Subcutaneous adipose tissue (tissue), 4 donors: ENCODE data around the gene ANKS1A. TPM values are rescaled to one million over a fixed set of nuclear protein-coding genes. Genes with fewer than 3 reads are reported as not detected.

Experiments
- total RNA-seq, 4 donors: library from RNA; depleted of rRNA; stranded (reverse); fragments of >200 nt; gene quantifications; one replicate each; pipeline ENCODE4 v1.1.0, GENCODE V29; 2016
- TF ChIP-seq, protein P1 (sequence below): fragments of 450-650 bp; IDR thresholded peaks from one replicate; pipeline ENCODE4 v1.5.1; 2016; ENCODE audit warnings: low read depth, mild to moderate bottlenecking, control low read depth, antibody characterized with exemption, moderate library complexity

ANKS1A gene
- total RNA-seq, 4 donors from 2014 or later = 11.6 to 31.3 (median 19.2) TPM

DNA sequence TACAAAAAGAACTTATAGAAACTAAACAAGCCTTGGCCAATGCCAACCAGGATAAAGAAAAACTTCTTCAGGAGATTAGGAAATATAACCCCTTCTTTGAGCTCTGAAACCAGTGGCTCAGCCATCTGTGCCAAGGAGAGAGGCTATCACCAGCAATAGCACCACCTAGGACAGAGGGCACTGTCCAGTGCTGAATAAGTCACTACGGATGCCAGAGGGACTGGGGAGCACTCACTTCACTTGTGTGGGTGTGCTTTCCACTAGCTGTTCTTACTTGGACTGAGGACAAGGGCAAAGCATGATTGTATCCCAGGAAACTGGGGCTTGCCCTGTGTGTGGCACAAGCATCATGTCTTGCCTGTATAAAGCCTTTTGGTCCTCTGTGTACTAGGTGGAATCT lies 16.7 kb upstream of the ANKS1A start:
- TF ChIP-seq, protein P1, sequence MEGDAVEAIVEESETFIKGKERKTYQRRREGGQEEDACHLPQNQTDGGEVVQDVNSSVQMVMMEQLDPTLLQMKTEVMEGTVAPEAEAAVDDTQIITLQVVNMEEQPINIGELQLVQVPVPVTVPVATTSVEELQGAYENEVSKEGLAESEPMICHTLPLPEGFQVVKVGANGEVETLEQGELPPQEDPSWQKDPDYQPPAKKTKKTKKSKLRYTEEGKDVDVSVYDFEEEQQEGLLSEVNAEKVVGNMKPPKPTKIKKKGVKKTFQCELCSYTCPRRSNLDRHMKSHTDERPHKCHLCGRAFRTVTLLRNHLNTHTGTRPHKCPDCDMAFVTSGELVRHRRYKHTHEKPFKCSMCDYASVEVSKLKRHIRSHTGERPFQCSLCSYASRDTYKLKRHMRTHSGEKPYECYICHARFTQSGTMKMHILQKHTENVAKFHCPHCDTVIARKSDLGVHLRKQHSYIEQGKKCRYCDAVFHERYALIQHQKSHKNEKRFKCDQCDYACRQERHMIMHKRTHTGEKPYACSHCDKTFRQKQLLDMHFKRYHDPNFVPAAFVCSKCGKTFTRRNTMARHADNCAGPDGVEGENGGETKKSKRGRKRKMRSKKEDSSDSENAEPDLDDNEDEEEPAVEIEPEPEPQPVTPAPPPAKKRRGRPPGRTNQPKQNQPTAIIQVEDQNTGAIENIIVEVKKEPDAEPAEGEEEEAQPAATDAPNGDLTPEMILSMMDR = no peak

DNA sequence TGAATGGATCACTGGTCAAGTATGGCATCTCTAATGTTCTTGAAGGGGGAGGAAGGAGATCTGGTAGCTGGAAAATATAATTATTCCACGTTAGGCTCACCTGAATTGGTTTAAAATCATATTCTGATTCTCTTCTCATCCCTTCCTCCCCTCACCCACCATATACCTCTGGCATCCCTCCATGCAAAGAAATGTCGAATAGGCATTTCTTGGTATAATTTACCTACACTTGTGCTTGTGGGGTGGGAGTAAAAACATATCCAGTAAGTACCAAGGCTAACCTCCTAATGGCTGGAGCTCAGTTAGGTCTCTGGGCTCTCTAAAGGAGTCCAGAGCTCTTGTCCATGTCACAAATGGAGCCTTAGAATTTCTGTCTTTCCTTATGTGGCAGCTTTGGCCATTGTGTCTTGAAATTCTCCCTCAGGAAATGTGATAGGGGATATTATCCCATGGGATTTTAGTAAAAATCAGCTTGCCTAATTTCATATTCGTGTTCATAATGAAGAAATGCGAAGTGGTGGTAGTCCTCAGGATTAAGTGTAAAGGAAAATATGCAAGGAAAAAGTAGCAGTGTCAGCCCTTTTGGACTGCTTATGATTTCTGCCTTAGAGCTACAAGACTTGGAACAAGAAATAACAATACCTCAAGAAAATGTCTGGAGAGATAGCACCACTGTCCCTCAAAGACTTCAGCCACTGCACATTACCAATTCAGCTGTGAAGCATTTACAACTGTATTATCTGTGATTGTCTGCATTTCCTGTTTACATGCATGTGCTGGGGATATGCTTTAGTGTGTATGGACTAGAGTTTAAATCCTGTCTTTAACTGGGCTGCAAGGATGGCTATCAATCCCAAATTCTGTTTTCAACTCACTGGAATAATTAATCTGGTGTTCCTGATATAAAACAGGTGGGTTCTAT lies 13.5 kb upstream of the ANKS1A start:
- TF ChIP-seq, protein P1 = no peak

DNA sequence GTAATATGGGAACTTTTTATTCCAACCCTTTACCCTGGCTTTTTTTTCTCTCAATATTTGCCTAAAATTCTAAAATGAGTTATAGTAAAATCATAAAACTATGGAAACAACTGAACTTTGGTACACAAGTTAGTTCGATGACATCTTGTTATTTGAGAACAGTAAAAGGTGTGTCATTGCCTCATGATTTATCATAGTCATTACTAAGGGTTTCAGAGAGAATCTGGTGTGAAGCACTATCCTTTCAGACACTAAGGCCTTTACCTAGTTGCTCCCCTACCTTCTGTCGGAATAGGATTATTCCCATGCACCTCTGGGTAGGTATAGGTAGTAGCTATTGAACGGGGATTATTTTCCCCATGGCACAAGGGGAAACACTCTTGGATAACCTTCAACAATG lies 12.6 kb upstream of the ANKS1A start:
- TF ChIP-seq, protein P1 = no peak

DNA sequence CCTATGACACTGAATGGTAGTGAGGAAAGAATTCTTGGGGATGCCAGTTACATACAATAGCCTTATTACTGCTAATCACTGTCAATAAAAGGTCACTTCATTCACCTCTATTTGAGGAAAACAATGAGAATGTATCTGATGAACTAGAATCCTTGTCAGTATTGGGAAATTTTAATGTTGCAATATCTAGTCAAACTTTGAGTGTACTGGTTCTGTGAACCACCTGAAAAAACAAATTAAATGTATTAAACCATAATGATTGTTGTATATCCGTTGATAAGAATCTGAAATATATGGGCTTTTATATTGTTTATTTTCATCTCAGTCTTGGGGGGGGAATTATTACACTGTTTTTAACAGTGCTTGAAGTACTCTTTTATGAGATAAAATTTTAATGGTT lies 11.8 kb upstream of the ANKS1A start:
- TF ChIP-seq, protein P1 = no peak

DNA sequence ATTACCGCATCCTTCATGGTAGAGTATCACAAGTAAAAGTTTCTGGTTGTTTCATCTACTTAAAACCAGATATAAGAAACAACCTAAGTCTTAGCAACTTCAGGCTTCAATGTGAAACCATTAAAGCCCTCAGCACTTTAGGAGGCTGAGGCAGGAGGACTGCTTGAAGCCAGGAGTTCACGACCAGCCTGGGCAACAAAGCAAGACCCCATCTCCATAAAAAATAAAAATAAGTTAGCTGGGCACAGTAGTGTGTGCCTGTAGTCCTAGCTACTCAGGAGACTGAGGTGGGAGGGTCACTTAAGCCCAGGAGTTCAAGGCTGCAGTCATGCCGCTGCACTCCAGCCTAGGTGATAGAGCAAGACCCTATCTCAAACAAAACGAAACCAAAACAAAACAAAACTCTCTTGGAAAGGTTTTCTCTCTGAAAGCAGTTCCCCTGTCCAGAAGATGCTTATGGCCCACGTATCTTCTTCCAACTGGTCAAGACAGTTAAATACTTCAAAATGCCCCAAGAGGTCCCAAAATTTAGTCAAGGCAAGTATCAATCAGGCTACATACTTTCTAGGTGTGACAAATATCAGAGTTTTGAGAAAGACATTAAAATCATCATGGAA lies 11.1 kb upstream of the ANKS1A start:
- TF ChIP-seq, protein P1 = no peak

DNA sequence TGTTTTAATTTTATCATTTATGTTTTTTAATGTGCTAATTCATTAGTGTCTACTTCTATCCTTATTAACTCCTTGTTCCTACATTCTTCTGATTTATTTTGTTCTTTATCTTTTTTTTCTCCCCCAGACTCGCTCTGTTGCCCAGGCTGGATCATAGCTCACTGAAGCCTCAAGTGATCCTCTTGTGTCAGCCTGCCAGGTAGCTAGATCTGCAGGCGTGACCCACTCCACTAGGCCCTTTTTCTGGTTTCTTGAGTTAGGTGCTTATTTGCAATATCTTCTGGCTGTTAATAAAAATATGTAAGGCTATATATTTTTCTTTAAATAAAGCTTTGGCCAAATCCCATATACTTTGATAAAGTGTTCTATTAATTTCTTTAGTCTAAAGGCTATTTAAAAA lies 4.1 kb upstream of the ANKS1A start:
- TF ChIP-seq, protein P1 = no peak

DNA sequence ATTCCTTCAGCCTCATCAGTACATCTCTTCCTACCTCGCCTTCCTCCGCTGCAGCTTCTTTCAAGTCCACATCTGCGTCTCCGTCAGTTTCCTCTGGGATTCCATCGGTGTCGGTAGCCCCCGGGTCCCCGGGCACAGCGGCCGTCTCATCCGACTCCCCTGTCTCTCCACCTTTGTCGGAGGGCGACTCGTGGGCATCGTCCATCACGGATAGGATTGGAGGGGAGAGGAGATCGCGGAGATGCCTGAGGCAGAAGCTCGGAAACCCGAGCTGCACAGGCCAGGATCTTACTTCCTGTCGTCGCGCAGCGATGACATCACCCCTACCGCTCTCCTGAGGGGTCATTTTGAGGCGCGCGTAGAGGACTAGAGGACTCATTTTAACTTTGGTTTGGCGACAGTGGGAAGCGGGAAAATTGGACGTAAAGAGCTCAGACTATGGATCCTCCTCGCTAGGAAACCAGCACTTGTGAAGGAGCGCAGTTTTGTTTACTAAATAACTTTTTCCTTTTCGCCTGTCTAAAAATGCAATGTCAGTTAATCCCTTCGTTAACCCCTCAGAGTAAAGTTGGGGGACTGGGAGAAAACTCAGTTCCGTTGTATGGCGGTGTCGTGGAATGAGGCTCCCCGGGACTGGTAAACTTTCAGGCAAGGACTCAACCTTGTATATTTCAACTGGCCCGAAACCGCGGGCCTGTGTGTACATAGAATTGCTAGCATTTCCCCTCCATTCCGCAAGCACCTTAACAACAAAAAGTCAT lies 1.1 kb upstream of the ANKS1A start, which contains the start of gene TAF11:
Gene TAF11, minus strand, starts transcription at position 290 of the 761 bp plus-strand sequence. Its CDS starts 85 bp downstream, at position 205.
- TF ChIP-seq, protein P1 = no peak
